ENCODE data around the gene RRP1. TPM values are rescaled to one million over a fixed set of nuclear protein-coding genes. Genes with fewer than 3 reads are reported as not detected.
A peak's percentile ranks its signal among the peaks of the same experiment; 100 is the strongest.

The RRP1 gene
- polyA plus RNA-seq, 1 of the 3 experiments (the other 2 are of a cell fraction), result 22.7 TPM

DNA sequence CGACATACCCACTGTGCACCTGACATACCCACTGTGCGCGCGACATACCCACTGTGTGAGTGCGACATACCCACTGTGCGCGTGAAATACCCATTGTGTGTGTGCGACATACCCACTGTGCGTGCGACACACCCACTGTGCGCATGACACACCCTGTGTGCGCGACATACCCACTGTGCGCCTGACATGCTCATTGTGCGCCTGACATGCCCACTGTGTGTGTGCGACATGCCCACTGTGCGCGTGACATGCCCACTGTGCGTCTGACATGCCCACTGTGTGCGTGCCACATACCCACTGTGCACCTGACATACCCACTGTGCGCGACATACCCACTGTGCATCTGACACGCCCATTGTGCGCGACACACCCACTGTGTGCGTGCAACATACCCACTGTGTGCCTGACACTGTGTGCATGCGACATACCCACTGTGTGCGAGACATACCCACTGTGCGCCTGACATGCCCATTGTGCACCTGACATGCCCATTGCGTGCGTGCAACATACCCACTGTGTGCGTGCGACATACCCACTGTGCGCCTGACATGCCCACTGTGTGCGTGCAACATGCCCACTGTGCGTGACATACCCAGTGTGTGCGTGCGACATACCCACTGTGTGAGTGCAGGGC is 2.5 kb upstream of the RRP1 start (continued):
- TF ChIP-seq RCOR1 (IDR thresholded peaks at IDR 0.05; ENCODE audit: low read length) (no peak), JUND (IDR thresholded peaks at IDR 0.05) (no peak)
- TF ChIP-seq, protein P1, sequence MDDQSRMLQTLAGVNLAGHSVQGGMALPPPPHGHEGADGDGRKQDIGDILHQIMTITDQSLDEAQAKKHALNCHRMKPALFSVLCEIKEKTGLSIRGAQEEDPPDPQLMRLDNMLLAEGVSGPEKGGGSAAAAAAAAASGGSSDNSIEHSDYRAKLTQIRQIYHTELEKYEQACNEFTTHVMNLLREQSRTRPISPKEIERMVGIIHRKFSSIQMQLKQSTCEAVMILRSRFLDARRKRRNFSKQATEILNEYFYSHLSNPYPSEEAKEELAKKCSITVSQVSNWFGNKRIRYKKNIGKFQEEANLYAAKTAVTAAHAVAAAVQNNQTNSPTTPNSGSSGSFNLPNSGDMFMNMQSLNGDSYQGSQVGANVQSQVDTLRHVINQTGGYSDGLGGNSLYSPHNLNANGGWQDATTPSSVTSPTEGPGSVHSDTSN (IDR thresholded peaks at IDR 0.05), result no peak

DNA sequence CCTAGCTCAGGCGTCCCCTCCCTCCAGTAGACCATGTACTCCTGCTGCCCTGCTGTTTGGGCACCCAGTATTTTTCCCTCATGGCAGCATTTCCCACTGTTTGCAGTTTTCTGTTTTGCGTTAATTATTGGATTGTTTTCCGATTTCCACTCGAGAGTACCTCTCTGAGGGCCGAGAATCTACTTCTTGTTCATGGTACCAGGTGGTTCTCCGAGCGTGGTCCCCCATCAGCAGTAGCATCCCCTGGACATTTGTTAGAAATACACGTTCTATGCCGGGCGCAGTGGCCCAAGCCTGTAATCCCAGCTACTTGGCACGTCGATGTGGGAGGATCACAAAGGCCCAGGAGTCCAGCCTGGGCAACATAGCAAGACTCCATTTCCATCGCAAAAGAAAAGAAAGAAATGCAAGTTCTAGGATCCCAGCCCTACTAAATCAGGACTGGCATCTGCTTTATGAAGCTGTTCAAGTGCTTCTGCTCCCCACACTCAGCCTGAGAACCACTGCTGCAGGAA is 690 bp downstream of the RRP1 start:
- Histone ChIP-seq H3K4me1 (ENCODE audit: control insufficient read depth in 1 of 2, insufficient read depth in 2 of 2, low read depth in 1 of 2, low read length in 1 of 2) (peaks cover 10 to 11% of the 10 kb centered on the region in 2 experiments; a peak in 2 of 4 replicates), H3K36me3 (replicated peaks in 1 of 2; ENCODE audit: control insufficient read depth in 1 of 2, insufficient read depth in 2 of 2, low read length in 1 of 2) (peaks cover 18 to 35% of the 10 kb centered on the region in 2 experiments), H3K27me3 (ENCODE audit: insufficient read depth) (no peaks in the 10 kb centered on the region), H3K9me2 (no peaks in the 10 kb centered on the region), H3K4me2 (peak overlapping the region; percentile 94), H3K4me3 (ENCODE audit: low read depth in 2 of 2, low read length in 1 of 2) (peak overlapping the region; percentile 80 to 99), H3F3A (replicated peaks; ENCODE audit: insufficient read depth) (peaks cover 10% of the 10 kb centered on the region), H3K9me3 (no peaks in the 10 kb centered on the region), H3K27ac (ENCODE audit: low read depth in 2 of 2, low read length in 1 of 2) (peak overlapping the region in 1 of 2 experiments; percentile 88; a peak in 1 of 4 replicates), H3K79me2 (ENCODE audit: insufficient read depth) (peaks cover 51% of the 10 kb centered on the region), H4K20me1 (ENCODE audit: insufficient read depth) (peaks cover 4% of the 10 kb centered on the region), H2AFZ (ENCODE audit: low read depth) (peak overlapping the region; percentile 88), H3K9ac (peak overlapping the region; percentile 80)
- TF ChIP-seq, protein P2, sequence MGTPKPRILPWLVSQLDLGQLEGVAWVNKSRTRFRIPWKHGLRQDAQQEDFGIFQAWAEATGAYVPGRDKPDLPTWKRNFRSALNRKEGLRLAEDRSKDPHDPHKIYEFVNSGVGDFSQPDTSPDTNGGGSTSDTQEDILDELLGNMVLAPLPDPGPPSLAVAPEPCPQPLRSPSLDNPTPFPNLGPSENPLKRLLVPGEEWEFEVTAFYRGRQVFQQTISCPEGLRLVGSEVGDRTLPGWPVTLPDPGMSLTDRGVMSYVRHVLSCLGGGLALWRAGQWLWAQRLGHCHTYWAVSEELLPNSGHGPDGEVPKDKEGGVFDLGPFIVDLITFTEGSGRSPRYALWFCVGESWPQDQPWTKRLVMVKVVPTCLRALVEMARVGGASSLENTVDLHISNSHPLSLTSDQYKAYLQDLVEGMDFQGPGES (IDR thresholded peaks at IDR 0.05; ENCODE audit: low read depth, low read length), result no peak
- WGBS (ENCODE audit: low lambda C conversion rate), result 4% methylated on average over 13 of the region's 13 CpGs
- DNase-seq, result no peak
- ChIA-PET CTCF (interaction anchor here (0.6 to 2.0 kb wide), 14 partner anchors 9 to 494 kb away, joined by 3 to 9 read pairs (median 4); no protein-coding TSS in a partner anchor), POLR2A (interaction anchor here (0.6 to 1.2 kb wide), 3 partner anchors 17 to 222 kb away, joined by 3 read pairs; partner anchors contain the start of gene TRAPPC10)

DNA sequence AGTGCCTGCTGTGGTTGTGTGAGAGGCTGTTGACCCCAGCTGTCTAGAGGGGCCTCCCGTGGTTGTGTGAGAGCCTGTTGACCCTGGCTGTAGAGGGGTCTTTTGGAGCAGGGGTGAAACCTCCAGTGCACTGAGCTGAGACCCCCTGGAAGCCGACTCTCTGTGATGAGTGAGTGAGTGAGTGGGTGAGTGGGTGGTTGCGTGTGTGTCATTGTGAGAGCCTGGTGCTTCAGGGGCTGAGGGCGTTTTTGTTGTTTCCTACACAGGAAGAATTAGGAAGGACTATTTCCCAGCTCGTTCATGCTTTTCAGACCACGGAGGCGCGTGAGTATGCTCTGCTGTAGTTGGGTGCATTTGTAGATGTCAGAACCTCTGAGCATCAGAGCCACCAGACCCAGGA is 3.0 kb downstream of the RRP1 start:
- 91% methylated on average over 8 of the region's 8 CpGs for WGBS (ENCODE audit: low lambda C conversion rate)
- no peak overlapping the region for H3K27ac ChIP-seq (ENCODE audit: low read depth in 2 of 2, low read length in 1 of 2)
- POLR2A ChIA-PET, result no interaction called here

More for the DNA sequence above, 3.0 kb downstream of the RRP1 start:
- Histone ChIP-seq H3K79me2 (ENCODE audit: insufficient read depth) (peaks cover 51% of the 10 kb centered on the region), H3K36me3 (replicated peaks in 1 of 2; ENCODE audit: control insufficient read depth in 1 of 2, insufficient read depth in 2 of 2, low read length in 1 of 2) (peaks cover 35 to 50% of the 10 kb centered on the region in 2 experiments), H3F3A (replicated peaks; ENCODE audit: insufficient read depth) (peaks cover 6% of the 10 kb centered on the region), H3K4me2 (no peak overlapping the region), H3K4me1 (ENCODE audit: control insufficient read depth in 1 of 2, insufficient read depth in 2 of 2, low read depth in 1 of 2, low read length in 1 of 2) (peaks cover 10 to 11% of the 10 kb centered on the region in 2 experiments; a peak in 2 of 4 replicates), H3K9me3 (no peaks in the 10 kb centered on the region), H3K9me2 (no peaks in the 10 kb centered on the region), H2AFZ (ENCODE audit: low read depth) (no peak overlapping the region), H3K4me3 (ENCODE audit: low read depth in 2 of 2, low read length in 1 of 2) (no peak overlapping the region), H4K20me1 (ENCODE audit: insufficient read depth) (peaks cover 4% of the 10 kb centered on the region), H3K9ac (no peak overlapping the region), H3K27me3 (ENCODE audit: insufficient read depth) (no peaks in the 10 kb centered on the region)
- no peak for TF ChIP-seq JUND (IDR thresholded peaks at IDR 0.05)
- TF ChIP-seq, protein P3, sequence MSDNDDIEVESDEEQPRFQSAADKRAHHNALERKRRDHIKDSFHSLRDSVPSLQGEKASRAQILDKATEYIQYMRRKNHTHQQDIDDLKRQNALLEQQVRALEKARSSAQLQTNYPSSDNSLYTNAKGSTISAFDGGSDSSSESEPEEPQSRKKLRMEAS (IDR thresholded peaks at IDR 0.05; ENCODE audit: low read depth), result no peak
- no peak for DNase-seq
- CTCF ChIA-PET, result interaction anchor here (1.0 to 1.3 kb wide), 2 partner anchors 18 to 183 kb away, joined by 3 to 4 read pairs; no protein-coding TSS in a partner anchor
